Transverse colon (tissue), 4 donors: Measurements from ENCODE around the gene C1orf159. TPM values are rescaled to one million over a fixed set of nuclear protein-coding genes. Genes with fewer than 3 reads are reported as not detected.

Source experiments
- DNase-seq: peaks from one replicate; pipeline ENCODE4 v3.0.0-alpha.2; 2019
- H3K27ac ChIP-seq, 4 donors: fragments of 200-600 bp; sonication (generic); 2 replicates each; pipeline ENCODE4 v1.5.1; 2016 to 2018; ENCODE audit warnings: inconsistent platforms in 4 of 4
- H3K27me3 ChIP-seq: fragments of 200-600 bp; sonication (generic); 2 replicates; pipeline ENCODE4 v1.5.1; 2017; ENCODE audit warnings: inconsistent platforms
- H3K36me3 ChIP-seq, 4 donors: fragments of 200-600 bp; sonication (generic); 2 replicates each; pipeline ENCODE4 v1.5.1; 2017 to 2019; ENCODE audit warnings: inconsistent platforms in 4 of 4
- H3K4me1 ChIP-seq, 4 donors: fragments of 200-600 bp; sonication (generic); 2 replicates each; pipeline ENCODE4 v1.5.1; 2017 to 2020; ENCODE audit warnings: inconsistent platforms in 4 of 4
- H3K4me3 ChIP-seq, 4 donors: fragments of 200-600 bp; sonication (generic); 1 replicate in 1 of 4; 2 replicates in 3 of 4; pipeline versions ENCODE4 v1.5.1 to v1.6.1; 2017 to 2019; ENCODE audit warnings: inconsistent platforms in 4 of 4
- H3K9me3 ChIP-seq, 2 donors: fragments of 200-600 bp; sonication (generic); 2 replicates each; pipeline ENCODE4 v1.5.1; 2017 to 2019; ENCODE audit warnings: inconsistent platforms in 2 of 2
- CTCF ChIP-seq, 5 experiments: fragments of 200-600 bp in 3 of 5; fragments of 450-650 bp in 2 of 5; sonication (generic) in 3 of 5; IDR thresholded peaks; 1 replicate in 2 of 5; 2 replicates in 3 of 5; pipeline ENCODE4 v1.5.1; 2016 to 2017; ENCODE audit warnings: antibody characterized with exemption in 5 of 5, inconsistent platforms in 3 of 5, mild to moderate bottlenecking in 2 of 5, moderate library complexity in 1 of 5
- EP300 ChIP-seq: sonication (generic); formaldehyde crosslinking; IDR thresholded peaks from one replicate; pipeline ENCODE4 v1.6.1; 2017; ENCODE audit warnings: antibody characterized with exemption, low read depth
- POLR2A ChIP-seq: fragments of 450-650 bp; IDR thresholded peaks from one replicate; pipeline ENCODE4 v1.6.1; 2016; ENCODE audit warnings: antibody characterized with exemption, mild to moderate bottlenecking, moderate library complexity
- POLR2AphosphoS5 ChIP-seq, 3 donors: sonication (generic); formaldehyde crosslinking; IDR thresholded peaks; one replicate each; pipeline ENCODE4 v1.6.1; 2016; ENCODE audit warnings: antibody characterized with exemption in 3 of 3
- WGBS, 2 donors: methylation state at CpG; one replicate each; pipeline ENCODE4 v1.1.5; 2018; ENCODE audit warnings: low coverage in 1 of 2; 5-methylcytosine and 5-hydroxymethylcytosine counted together
- in situ Hi-C, 4 donors: fragments of 200-750 bp; cut with MboI; loops; one replicate each; pipeline versions ENCODE4 v1.15.0 to v1.15.1; 2017; ENCODE audit warnings: low sequenced_read_pairs in 3 of 4, low pct_ligation_motif_present in 1 of 4, low pct_unique_long_range_greater_than_20kb in 1 of 4
- intact Hi-C: fragments of 100-400 bp; cut with DNase I; formaldehyde crosslinking; loops from one replicate; pipeline ENCODE4 v1.15.1; 2023; ENCODE audit warnings: low total_unique reads
- total RNA-seq, 4 donors: library from RNA; depleted of rRNA; stranded (reverse); fragments of >200 nt; gene quantifications; one replicate each; pipeline ENCODE4 v1.1.0, GENCODE V29; 2016

Gene C1orf159
- total RNA-seq, 4 donors from 2014 or later, result 23.6 to 108 (median 47.3) TPM

- peaks cover 6 to 18% (median 15%) of the 10 kb centered on the region in 4 donors for H3K4me1 ChIP-seq
- no peaks in the 10 kb centered on the region for H3K9me3 ChIP-seq
- no peaks in the 10 kb centered on the region for H3K27me3 ChIP-seq
- intact Hi-C loops, result loop anchor here (10.0 kb wide), 1 partner anchor 73 kb away; no protein-coding TSS in a partner anchor
- no peaks in the 10 kb centered on the region for H3K36me3 ChIP-seq
- H3K27ac ChIP-seq, result no peak overlapping the region
- 89% methylated on average over 12 of the region's 21 CpGs; no CpG with 5 or more reads in 1 of the 2 donors for WGBS, 2 donors
- TF ChIP-seq EP300, result no peak
- no peak for TF ChIP-seq CTCF (IDR thresholded peaks at IDR 0.05)
- no peak for TF ChIP-seq POLR2AphosphoS5 (IDR thresholded peaks at IDR 0.05)
- TF ChIP-seq POLR2A, result no peak
- no peak overlapping the region for H3K4me3 ChIP-seq
- in situ Hi-C loops, result no loop called here
- no peak for DNase-seq
Measured at GRCh38 chr1:1151306-1151705, 35.4 kb upstream of the C1orf159 start.

- TF ChIP-seq POLR2AphosphoS5 (IDR thresholded peaks at IDR 0.05), result peak; percentile 73 to 79 (median 77)
- peak; percentile 27 for TF ChIP-seq POLR2A
- no peak for TF ChIP-seq CTCF (IDR thresholded peaks at IDR 0.05)
- TF ChIP-seq EP300, result no peak
- peak; percentile 82 for DNase-seq
Measured at GRCh38 chr1:1150100-1150499, 34.2 kb upstream of the C1orf159 start.

DNA sequence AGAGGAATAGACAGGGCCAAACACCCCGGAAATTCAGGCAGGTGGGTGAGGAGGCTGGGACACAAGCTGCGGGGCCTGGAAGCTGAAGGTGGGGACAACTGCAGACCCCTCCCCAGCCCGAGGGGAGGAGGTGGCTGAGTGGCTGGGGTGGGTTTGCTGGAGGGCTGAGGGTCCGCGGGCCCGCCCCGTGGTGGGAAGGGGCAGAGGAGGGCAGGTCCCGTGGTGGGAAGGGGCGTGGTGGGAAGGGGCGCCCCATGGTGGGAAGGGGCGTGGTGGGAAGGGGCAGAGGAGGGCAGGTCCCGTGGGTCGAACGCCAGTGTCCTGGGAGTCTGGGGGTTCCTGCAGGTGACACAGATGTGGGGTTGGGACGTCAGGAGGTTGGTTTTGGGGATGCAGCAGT lies 33.5 kb upstream of the C1orf159 start:
- Histone ChIP-seq H3K9me3 (no peaks in the 10 kb centered on the region), H3K36me3 (no peaks in the 10 kb centered on the region), H3K27me3 (no peaks in the 10 kb centered on the region), H3K27ac (peak overlapping the region; percentile 60 to 84 (median 75)), H3K4me1 (peaks cover 9 to 31% (median 29%) of the 10 kb centered on the region in 4 donors), H3K4me3 (no peak overlapping the region)
- intact Hi-C loops (no loop called here), in situ Hi-C loops (no loop called here)
- 65 to 75% methylated on average over 7 to 15 of the region's 15 CpGs for WGBS, 2 donors
- DNase-seq, result no peak
- TF ChIP-seq POLR2AphosphoS5 (IDR thresholded peaks at IDR 0.05) (no peak), EP300 (no peak), POLR2A (no peak), CTCF (IDR thresholded peaks at IDR 0.05) (no peak)

More at GRCh38 chr1:1150100-1150499, 34.2 kb upstream of the C1orf159 start:
- Histone ChIP-seq H3K27ac (peak overlapping the region; percentile 60 to 84 (median 75)), H3K4me1 (peaks cover 9 to 24% (median 23%) of the 10 kb centered on the region in 4 donors), H3K9me3 (no peaks in the 10 kb centered on the region), H3K4me3 (no peak overlapping the region), H3K36me3 (no peaks in the 10 kb centered on the region), H3K27me3 (no peaks in the 10 kb centered on the region)
- 28% methylated on average over 11 of the region's 12 CpGs; no CpG with 5 or more reads in 1 of the 2 donors for whole genome bisulfite sequencing, 2 donors
- in situ Hi-C loops, result no loop called here
- intact Hi-C loops, result loop anchor here (10.0 kb wide), 1 partner anchor 75 kb away; no protein-coding TSS in a partner anchor

GRCh38 chr1:1148569-1148968 lies 32.7 kb upstream of the C1orf159 start:
- DNase-seq, result no peak
- Histone ChIP-seq H3K9me3 (no peaks in the 10 kb centered on the region), H3K4me3 (no peak overlapping the region), H3K36me3 (no peaks in the 10 kb centered on the region), H3K4me1 (peaks cover 14 to 38% (median 37%) of the 10 kb centered on the region in 4 donors), H3K27me3 (no peaks in the 10 kb centered on the region), H3K27ac (no peak overlapping the region)
- in situ Hi-C loops, result no loop called here
- TF ChIP-seq POLR2AphosphoS5 (IDR thresholded peaks at IDR 0.05) (no peak), EP300 (no peak), CTCF (IDR thresholded peaks at IDR 0.05) (no peak), POLR2A (no peak)
- intact Hi-C loops, result no loop called here
- WGBS, 2 donors, result 86% methylated on average over 24 of the region's 24 CpGs; no CpG with 5 or more reads in 1 of the 2 donors
